NT2/D1 (cell line): ENCODE results near the gene RPL15.

Experiments
- SUZ12 ChIP-seq: IDR thresholded peaks from 2 replicates; pipeline ENCODE4 v1.6.1; 2011; ENCODE audit not compliant: insufficient read length, insufficient read depth; ENCODE audit errors: extremely low read depth
- YY1 ChIP-seq: IDR thresholded peaks from 2 replicates; pipeline ENCODE4 v1.6.1; 2011; ENCODE audit not compliant: insufficient read length, insufficient read depth
- ZNF274 ChIP-seq: IDR thresholded peaks from 2 replicates; pipeline ENCODE4 v1.6.1; 2011; ENCODE audit warnings: mild to moderate bottlenecking, low read depth, low read length

DNA sequence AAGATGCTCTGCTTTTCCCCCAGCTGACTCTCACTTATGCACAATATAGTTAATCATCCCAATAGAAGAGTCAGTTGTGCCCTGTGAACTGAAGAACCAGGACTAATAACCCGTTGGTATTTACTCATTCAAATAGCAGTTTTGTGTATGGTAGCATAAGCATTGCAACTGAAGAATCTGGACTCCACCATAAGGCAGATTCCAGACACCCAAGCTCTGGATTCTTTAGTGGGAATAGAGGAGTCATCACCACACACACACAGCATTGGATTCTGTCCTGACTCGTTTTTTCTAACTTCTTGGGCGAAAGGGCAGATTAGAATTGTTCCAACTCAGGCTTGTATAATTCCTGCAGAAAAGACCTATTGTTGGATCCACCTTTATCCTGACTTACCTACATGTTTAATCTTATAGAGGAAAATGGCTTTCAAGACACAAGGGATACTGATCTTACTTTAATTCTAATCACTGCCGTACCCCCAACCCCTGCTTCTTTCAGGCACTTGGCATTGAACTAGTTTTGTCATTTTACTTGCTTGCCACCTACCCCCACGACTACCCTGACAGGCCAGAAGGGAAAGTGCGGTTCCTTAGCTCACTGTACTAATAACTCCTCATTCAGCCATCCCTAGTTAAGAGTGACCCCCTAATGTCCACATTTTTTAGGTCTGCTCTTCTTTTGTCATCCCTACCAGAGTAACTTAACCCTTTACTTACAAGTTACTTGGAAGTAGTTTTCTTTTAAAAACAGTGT, 42.4 kb upstream of the RPL15 start:
- TF ChIP-seq YY1 (no peak), ZNF274 (no peak), SUZ12 (no peak)
